Activated naive CD8-positive, alpha-beta T cell treated with anti-CD3 and anti-CD28 coated beads, Interleukin-2, amount 10 ng/mL, durations not matched to agents 7 days and 5 days (primary cell): ENCODE data around the gene RUNX1. TPM values are rescaled to one million over a fixed set of nuclear protein-coding genes. Genes with fewer than 3 reads are reported as not detected.

Source experiments
- ATAC-seq: fragments of 150-1000 bp; cut with Tn5 transposase; one replicate; pipeline ENCODE4 v1.10.0; 2021; ENCODE audit warnings: low read depth, moderate library complexity
- POLR2A ChIA-PET: fragments of 350-600 bp; sonication (Branson Sonifier 250); formaldehyde crosslinking; loops from one replicate; lab custom pipeline; 2021; ENCODE audit warnings: antibody characterized with exemption; lab: Charles Lee
- DNase-seq: peaks from one replicate; pipeline ENCODE4 v3.0.0; 2021
- H3K27ac Mint-ChIP-seq: one replicate; pipeline ENCODE4 v1.8.0; 2022; ENCODE audit warnings: mild to moderate bottlenecking, mixed read lengths
- H3K27me3 Mint-ChIP-seq: one replicate; pipeline ENCODE4 v1.8.0; 2022; ENCODE audit warnings: mild to moderate bottlenecking, moderate library complexity, mixed read lengths
- H3K36me3 Mint-ChIP-seq: one replicate; pipeline ENCODE4 v1.8.0; 2021; ENCODE audit warnings: mild to moderate bottlenecking, mixed read lengths
- H3K4me1 Mint-ChIP-seq: one replicate; pipeline ENCODE4 v1.8.0; 2021; ENCODE audit warnings: mixed read lengths
- H3K4me3 Mint-ChIP-seq: one replicate; pipeline ENCODE4 v1.8.0; 2022; ENCODE audit warnings: mild to moderate bottlenecking, moderate library complexity, mixed read lengths
- H3K9me3 Mint-ChIP-seq: one replicate; pipeline ENCODE4 v1.8.0; 2021; ENCODE audit warnings: mixed read lengths
- total RNA-seq, 2 experiments: library from RNA; stranded (reverse); gene quantifications; one replicate each; pipeline ENCODE4 v1.2.3, GENCODE V29; 2021

Gene RUNX1
- total RNA-seq, 2 experiments from 2014 or later: 23.0 to 29.7 TPM

DNA sequence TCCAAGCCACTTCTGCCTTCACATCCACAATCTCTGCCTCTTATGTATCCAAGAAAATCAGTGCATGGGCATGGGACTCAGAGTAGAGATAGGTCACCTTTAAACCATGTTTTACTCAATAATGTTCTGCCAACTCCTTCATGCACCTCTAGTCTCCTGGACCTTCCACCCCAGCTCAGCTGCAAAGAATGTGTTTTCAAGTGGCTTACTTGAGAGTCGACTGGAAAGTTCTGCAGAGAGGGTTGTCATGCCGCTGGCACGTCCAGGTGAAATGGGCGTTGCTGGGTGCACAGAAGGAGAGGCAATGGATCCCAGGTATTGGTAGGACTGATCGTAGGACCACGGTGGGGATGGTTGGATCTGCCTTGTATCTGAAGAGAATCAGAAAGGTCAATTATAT lies 250.0 kb downstream of the RUNX1 start:
- Mint-ChIP-seq H3K4me1 (peaks cover 6% of the 10 kb centered on the region), H3K27ac (no peak overlapping the region), H3K4me3 (no peak overlapping the region), H3K9me3 (no peaks in the 10 kb centered on the region), H3K27me3 (no peaks in the 10 kb centered on the region), H3K36me3 (no peaks in the 10 kb centered on the region)
- no peak for ATAC-seq
- POLR2A ChIA-PET: no interaction called here
- DNase-seq: no peak

DNA sequence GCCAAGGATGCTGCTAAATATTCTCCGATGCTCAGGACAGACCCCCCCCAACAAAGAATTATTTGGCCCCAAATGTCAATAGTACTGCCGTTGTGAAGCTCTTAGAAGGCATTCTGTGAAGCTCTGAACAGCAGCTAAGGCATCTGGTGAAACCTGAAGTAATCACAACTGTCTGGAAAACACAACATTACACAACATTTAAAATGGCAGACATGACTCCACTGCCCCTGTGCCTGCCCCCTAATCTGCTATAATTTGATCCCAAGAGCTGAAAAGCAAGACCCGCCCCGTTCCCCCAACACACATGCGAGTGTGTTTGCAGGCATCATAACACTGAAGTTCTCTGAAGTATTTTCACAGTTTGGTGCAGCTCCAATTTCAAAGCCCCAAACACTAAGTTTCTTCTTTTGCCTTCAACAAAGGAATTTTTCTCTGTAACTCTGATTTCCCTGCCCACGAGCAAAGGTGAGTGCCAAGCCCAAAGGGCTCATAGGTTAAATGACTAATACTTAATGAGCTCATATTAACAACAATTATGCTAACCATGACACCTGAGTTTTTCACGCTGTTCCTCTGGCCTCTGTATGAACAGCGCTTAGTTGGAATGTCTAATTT lies 251.1 kb downstream of the RUNX1 start:
- H3K4me1 Mint-ChIP-seq: peaks cover 6% of the 10 kb centered on the region
- ATAC-seq (no peak), DNase-seq (no peak)
- H3K9me3 Mint-ChIP-seq: no peaks in the 10 kb centered on the region
- H3K4me3 Mint-ChIP-seq: no peak overlapping the region
- POLR2A ChIA-PET: no interaction called here
- peaks cover under 1% of the 10 kb centered on the region for H3K36me3 Mint-ChIP-seq
- no peak overlapping the region for H3K27ac Mint-ChIP-seq
- no peaks in the 10 kb centered on the region for H3K27me3 Mint-ChIP-seq

DNA sequence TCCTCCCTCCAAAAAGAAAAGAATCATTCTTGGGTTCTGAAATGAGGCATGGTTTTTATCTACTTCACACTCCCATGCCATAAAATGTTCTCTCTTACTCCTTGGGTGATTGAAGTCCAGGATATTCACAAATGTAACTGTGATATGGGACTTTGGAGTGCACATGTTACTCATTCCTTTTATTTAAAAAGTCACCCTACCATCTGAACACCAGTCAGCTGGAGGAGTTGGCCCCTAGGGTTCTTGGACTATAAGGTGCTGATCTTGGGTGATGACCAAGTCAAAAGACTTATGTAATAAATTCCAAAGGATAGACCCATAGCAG lies 251.9 kb downstream of the RUNX1 start:
- no peaks in the 10 kb centered on the region for H3K27me3 Mint-ChIP-seq
- no peak for DNase-seq
- H3K4me3 Mint-ChIP-seq: no peak overlapping the region
- ATAC-seq: no peak
- H3K36me3 Mint-ChIP-seq: peaks cover 3% of the 10 kb centered on the region
- POLR2A ChIA-PET: no interaction called here
- H3K9me3 Mint-ChIP-seq: no peaks in the 10 kb centered on the region
- H3K27ac Mint-ChIP-seq: no peak overlapping the region
- peaks cover 6% of the 10 kb centered on the region for H3K4me1 Mint-ChIP-seq

DNA sequence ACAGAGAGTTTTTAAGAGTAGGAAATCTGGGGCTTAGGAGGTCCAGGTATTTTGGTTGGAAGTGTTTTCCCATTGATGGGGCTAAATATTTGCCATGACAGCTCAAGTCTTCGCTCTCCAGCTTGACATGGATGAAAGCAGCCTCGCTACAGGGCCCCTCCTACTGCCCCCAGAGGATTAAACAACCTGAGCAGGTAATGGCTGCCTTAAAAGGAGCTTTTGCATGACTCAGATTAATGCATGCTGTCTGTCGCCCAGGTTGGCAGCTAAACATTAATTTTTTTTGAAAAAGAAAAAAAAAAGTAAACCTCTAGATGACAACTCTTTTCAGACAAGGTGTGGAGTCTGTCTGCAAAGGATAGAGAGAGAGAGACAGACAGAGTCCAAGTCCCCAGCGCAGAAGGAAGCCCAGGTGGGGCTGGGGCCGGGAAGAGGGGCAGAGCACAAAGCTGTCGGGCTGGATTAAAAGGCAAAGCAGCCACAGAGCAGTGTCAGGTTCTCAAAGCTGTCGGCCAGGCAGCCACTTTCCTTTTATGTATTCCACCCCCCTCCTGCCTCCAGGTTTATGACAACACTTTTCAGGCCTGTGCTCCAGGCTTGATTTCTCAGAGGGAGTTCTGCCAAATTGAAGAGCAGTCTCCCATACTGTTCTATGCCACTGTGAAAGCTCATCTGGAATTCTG lies 252.4 kb downstream of the RUNX1 start:
- POLR2A ChIA-PET: no interaction called here
- H3K4me3 Mint-ChIP-seq: no peak overlapping the region
- no peaks in the 10 kb centered on the region for H3K27me3 Mint-ChIP-seq
- ATAC-seq (no peak), DNase-seq (no peak)
- H3K27ac Mint-ChIP-seq: no peak overlapping the region
- H3K4me1 Mint-ChIP-seq: peaks cover 2% of the 10 kb centered on the region
- peaks cover 3% of the 10 kb centered on the region for H3K36me3 Mint-ChIP-seq
- H3K9me3 Mint-ChIP-seq: no peaks in the 10 kb centered on the region

DNA sequence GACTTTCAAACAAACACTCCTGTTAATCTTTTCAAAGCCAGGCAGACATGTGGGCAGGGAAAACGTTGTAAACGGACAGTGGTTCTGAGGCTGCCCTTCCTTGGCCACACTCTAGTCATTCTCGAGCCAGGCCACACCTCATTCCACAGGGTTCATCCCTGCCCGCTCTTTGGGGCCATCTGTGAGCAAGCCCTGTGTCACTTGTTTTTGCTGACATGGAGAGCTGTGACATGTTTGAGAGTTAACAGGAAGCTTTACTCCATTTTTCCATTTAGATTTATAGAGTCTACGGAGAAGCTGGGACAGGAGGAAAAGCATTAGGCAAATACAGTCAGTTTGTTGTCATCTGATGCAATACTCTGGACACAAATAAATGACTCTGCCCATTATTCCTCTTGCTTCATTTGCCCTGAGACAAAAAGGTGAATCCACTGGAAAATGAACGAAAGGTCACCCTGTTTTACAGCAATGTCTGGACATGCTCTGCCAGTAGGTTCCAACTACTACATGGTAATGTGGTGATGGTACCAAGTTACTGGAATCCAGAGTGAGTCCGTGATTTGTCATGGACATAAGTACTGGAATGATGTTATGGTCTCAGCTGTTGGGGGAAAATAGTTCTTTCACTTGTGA lies 253.4 kb downstream of the RUNX1 start:
- Mint-ChIP-seq H3K36me3 (peaks cover 3% of the 10 kb centered on the region), H3K27ac (no peak overlapping the region)

DNA sequence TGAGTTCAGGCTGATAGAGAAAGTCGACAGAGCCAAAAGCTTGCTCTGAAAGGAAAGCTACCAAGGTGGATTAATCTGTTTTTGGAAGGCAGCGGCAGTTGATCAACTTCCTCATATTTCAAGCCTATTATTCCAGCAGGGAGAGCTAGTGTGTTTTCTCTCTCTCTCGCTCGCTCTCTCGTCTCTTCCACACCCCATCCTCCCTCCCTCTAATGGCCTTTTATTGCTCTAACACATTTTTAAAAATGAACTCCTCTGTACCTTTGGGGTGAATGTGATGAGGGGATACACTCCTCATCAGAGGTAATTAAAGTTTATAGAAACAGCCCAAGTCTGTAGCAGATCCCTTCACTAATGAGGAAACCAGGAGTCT lies 253.9 kb downstream of the RUNX1 start:
- H3K27ac Mint-ChIP-seq: no peak overlapping the region
- no peaks in the 10 kb centered on the region for H3K9me3 Mint-ChIP-seq
- H3K4me3 Mint-ChIP-seq: no peak overlapping the region
- DNase-seq (no peak), ATAC-seq (no peak)
- H3K27me3 Mint-ChIP-seq: no peaks in the 10 kb centered on the region
- no peaks in the 10 kb centered on the region for H3K4me1 Mint-ChIP-seq
- POLR2A ChIA-PET: no interaction called here
- H3K36me3 Mint-ChIP-seq: peaks cover 3% of the 10 kb centered on the region

More for the DNA sequence above, 253.4 kb downstream of the RUNX1 start:
- ATAC-seq (no peak), DNase-seq (no peak)
- H3K27me3 Mint-ChIP-seq: no peaks in the 10 kb centered on the region
- no peaks in the 10 kb centered on the region for H3K9me3 Mint-ChIP-seq
- no peaks in the 10 kb centered on the region for H3K4me1 Mint-ChIP-seq
- no peak overlapping the region for H3K4me3 Mint-ChIP-seq
- POLR2A ChIA-PET: no interaction called here

DNA sequence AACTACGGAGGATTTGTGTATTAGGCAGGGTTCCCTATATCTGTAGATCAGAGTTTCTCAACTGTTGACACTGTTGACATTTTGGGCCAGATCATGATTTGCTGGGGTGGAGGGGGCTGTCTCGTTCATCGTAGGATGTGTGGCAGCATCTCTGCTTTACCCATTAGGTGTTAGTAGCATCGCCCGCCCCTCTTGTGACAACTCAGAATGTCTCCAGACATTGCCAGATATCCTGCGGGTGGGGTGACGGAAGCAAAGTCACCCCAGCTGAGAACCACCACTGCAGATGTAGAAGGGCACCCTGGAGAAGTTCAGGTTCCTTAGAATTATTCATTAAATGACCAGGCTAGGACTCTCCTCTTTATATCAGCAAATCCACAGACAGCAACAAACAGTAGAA lies 254.4 kb downstream of the RUNX1 start:
- Mint-ChIP-seq H3K27ac (no peak overlapping the region), H3K4me1 (no peaks in the 10 kb centered on the region), H3K9me3 (no peaks in the 10 kb centered on the region), H3K27me3 (no peaks in the 10 kb centered on the region), H3K36me3 (peaks cover 3% of the 10 kb centered on the region), H3K4me3 (no peak overlapping the region)
- ATAC-seq (no peak), DNase-seq (no peak)
- POLR2A ChIA-PET: no interaction called here

DNA sequence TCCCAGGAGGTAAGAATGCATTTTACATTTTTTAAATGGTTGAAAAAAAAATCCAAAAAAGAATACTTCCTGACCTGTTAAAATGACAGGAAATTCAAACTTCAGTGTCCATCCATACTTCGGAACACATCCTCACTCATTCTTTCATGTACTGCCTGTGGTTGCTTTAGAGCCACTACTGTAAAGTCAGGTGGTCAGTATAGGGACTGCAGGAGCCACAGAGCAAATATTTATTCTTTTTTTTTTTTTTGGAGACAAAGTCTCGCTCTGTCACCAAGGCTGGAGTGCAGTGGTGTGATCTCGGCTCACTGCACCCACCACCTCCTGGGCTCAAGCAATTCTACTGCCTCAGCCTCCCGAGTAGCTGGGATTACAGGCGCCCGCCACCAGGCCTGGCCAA lies 255.6 kb downstream of the RUNX1 start:
- H3K27ac Mint-ChIP-seq: no peak overlapping the region
- ATAC-seq (no peak), DNase-seq (no peak)
- no peaks in the 10 kb centered on the region for H3K27me3 Mint-ChIP-seq
- H3K4me1 Mint-ChIP-seq: no peaks in the 10 kb centered on the region
- H3K4me3 Mint-ChIP-seq: no peak overlapping the region
- H3K9me3 Mint-ChIP-seq: no peaks in the 10 kb centered on the region
- POLR2A ChIA-PET: no interaction called here
- peaks cover 3% of the 10 kb centered on the region for H3K36me3 Mint-ChIP-seq

DNA sequence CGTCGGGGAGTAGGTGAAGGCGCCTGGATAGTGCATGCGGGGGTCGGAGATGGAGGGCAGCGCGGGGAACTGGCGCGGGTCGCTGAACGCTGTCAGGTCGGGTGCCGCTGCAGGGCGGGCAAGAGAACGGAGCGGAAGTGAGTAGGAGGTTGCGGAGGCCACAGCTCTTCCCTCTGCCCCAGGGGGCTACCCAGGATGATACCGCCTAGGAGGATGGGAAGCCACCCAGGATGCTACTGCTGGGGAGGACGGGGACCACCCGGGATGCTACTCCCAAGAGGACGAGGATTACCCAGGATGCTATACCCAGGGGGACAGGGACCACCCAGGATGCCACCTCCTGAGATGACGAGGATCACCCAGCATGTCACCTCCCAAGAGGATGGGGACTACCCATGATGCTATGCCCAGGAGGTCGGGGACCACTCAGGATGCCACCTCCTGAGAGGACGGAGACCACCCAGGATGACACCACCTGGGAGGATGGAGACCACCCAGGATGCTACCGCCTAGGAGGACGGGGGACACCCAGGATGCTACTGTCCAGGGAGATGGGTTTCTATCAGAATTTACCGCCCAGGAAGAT lies 256.5 kb downstream of the RUNX1 start:
- Mint-ChIP-seq H3K27ac (no peak overlapping the region), H3K9me3 (no peaks in the 10 kb centered on the region), H3K4me1 (no peaks in the 10 kb centered on the region), H3K4me3 (no peak overlapping the region), H3K27me3 (no peaks in the 10 kb centered on the region), H3K36me3 (peaks cover 3% of the 10 kb centered on the region)
- ATAC-seq (no peak), DNase-seq (no peak)
- POLR2A ChIA-PET: no interaction called here

DNA sequence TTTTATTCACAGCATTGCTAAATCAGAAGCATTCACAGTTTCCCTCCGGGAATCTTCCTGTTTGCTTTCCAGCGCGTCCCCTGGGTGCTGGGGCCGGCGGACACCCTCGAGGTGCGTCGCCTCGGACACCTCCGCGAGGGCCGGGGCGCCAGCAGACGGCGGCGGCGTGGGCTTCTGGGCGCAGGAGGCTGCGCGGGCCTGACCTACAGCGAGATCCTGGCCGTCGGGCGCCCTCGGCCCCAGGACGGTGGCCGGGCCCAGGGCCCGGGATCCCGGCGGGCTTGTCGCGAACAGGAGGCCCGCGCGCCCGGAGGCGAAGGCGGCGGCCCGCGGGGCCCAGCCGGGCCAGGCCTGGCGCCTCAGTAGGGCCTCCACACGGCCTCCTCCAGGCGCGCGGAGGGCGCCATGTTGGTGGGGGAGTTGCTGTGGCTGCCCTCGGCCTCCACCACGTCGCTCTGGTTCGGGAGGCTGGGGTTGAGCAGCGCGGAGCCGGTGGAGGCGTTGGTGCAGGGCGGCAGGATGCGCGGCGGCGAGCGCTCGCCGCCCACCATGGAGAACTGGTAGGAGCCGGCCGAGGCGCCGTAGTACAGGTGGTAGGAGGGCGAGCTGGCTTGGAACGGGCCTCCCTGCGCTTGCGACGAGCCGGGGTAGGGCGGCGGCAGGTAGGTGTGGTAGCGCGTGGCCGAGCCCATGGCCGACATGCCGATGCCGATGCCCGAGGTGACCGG lies 257.2 kb downstream of the RUNX1 start:
- no peak overlapping the region for H3K27ac Mint-ChIP-seq
- no peaks in the 10 kb centered on the region for H3K9me3 Mint-ChIP-seq
- H3K27me3 Mint-ChIP-seq: no peaks in the 10 kb centered on the region
- DNase-seq (no peak), ATAC-seq (no peak)
- H3K4me1 Mint-ChIP-seq: no peaks in the 10 kb centered on the region
- H3K4me3 Mint-ChIP-seq: no peak overlapping the region
- H3K36me3 Mint-ChIP-seq: peaks cover 3% of the 10 kb centered on the region
- POLR2A ChIA-PET: no interaction called here

DNA sequence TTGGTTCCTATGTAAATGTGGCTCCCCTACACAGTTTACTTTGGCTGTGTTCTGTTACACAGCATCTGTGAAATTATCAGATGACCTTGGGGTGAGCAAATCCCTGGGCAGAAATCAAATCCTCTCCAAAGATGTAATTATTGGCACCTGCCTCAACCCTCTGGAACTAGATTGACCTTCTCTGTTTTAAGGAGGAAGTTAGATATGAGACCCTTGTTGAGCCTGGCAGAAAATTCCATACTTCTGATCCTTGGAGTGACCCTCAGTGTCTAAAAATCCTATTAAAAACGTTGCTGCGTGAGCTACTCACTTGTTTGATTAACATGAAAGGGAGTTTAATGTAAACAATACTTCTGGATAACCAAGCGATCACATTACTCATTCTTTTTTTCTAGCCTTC lies 258.3 kb downstream of the RUNX1 start:
- H3K27me3 Mint-ChIP-seq: no peaks in the 10 kb centered on the region
- POLR2A ChIA-PET: no interaction called here
- H3K4me1 Mint-ChIP-seq: no peaks in the 10 kb centered on the region
- H3K36me3 Mint-ChIP-seq: peaks cover 3% of the 10 kb centered on the region
- no peak for ATAC-seq
- DNase-seq: no peak
- H3K4me3 Mint-ChIP-seq: no peak overlapping the region
- no peak overlapping the region for H3K27ac Mint-ChIP-seq
- peaks cover 1% of the 10 kb centered on the region for H3K9me3 Mint-ChIP-seq

DNA sequence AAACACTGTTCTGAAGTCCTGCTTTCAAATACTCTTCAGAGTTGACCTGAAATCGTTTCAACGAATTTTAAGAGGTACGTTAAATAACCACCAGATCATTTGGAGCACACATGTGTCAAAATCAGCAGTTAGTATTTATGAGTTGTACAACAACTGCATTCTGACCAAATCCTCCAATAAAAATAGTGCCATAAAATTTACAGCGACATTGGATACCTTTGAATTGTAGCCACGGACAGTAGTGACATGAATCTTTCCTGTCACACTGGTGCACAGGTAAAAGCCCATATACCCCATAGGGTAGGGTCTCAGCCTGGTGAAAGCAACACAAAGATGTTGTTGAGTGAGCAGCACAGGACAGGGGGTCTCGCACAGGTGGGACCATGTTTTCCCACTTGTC lies 258.8 kb downstream of the RUNX1 start:
- POLR2A ChIA-PET: no interaction called here
- peaks cover 1% of the 10 kb centered on the region for H3K9me3 Mint-ChIP-seq
- DNase-seq (no peak), ATAC-seq (no peak)
- H3K27me3 Mint-ChIP-seq: no peaks in the 10 kb centered on the region
- H3K36me3 Mint-ChIP-seq: peaks cover 3% of the 10 kb centered on the region
- no peak overlapping the region for H3K27ac Mint-ChIP-seq
- H3K4me3 Mint-ChIP-seq: no peak overlapping the region
- H3K4me1 Mint-ChIP-seq: no peaks in the 10 kb centered on the region

DNA sequence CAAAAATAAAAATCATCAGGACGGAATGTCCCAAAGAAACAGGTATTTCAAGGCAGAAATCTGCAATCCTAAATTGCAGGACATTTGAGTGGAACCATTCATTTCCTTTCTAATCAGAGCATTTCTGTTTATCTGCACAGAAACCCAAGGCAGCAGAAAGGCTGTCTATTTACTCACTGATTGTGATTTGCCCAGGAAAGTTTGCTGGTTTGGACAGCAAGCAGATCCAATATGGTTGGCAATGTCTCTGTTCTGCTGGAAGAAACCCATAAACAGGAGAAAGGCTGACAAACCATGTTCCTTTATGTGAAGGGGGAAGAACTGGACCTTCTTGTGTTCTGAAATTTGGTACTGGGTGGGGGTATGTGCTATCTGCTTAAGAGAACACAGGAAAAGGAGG lies 260.2 kb downstream of the RUNX1 start:
- H3K4me1 Mint-ChIP-seq: no peaks in the 10 kb centered on the region
- ATAC-seq (no peak), DNase-seq (no peak)
- POLR2A ChIA-PET: no interaction called here
- peaks cover 3% of the 10 kb centered on the region for H3K36me3 Mint-ChIP-seq
- H3K27me3 Mint-ChIP-seq: no peaks in the 10 kb centered on the region
- peaks cover 1% of the 10 kb centered on the region for H3K9me3 Mint-ChIP-seq
- no peak overlapping the region for H3K4me3 Mint-ChIP-seq
- no peak overlapping the region for H3K27ac Mint-ChIP-seq
